GM18861 (cell line): ENCODE results near the gene TMEM135.
"Not testable (repeated sequence)": the region's sequence is repeated elsewhere in the genome, so short reads cannot be mapped to it uniquely, and the experiment has no call there.

ENCODE experiments used
- ATAC-seq: cut with Tn5 transposase; IDR thresholded peaks from one replicate; pipeline ENCODE4 v1.9.1; 2021; ENCODE audit not compliant: unreplicated experiment

Gene TMEM135

GRCh38 chr11:87139475-87139874 lies 101.7 kb downstream of the TMEM135 start:
- no peak for ATAC-seq

GRCh38 chr11:87141322-87141721 lies 103.6 kb downstream of the TMEM135 start:
- no peak for ATAC-seq

GRCh38 chr11:87141980-87142514 lies 104.3 kb downstream of the TMEM135 start:
- no peak for ATAC-seq

- no peak for ATAC-seq
These were observed 104.9 kb downstream of the TMEM135 start for GRCh38 chr11:87142594-87142993.

- ATAC-seq = no peak
These were observed 105.9 kb downstream of the TMEM135 start for GRCh38 chr11:87143641-87144040.

- ATAC-seq = no peak
These were observed 106.5 kb downstream of the TMEM135 start for GRCh38 chr11:87144252-87144651.

- ATAC-seq = no peak
These were observed 111.0 kb downstream of the TMEM135 start for GRCh38 chr11:87148749-87149148.

GRCh38 chr11:87149782-87150181 lies 112.0 kb downstream of the TMEM135 start:
- ATAC-seq = not testable (repeated sequence)

GRCh38 chr11:87150936-87151335 lies 113.2 kb downstream of the TMEM135 start:
- no peak for ATAC-seq

GRCh38 chr11:87154246-87154645 lies 116.5 kb downstream of the TMEM135 start:
- ATAC-seq = no peak

GRCh38 chr11:87156970-87157369 lies 119.2 kb downstream of the TMEM135 start:
- no peak for ATAC-seq

GRCh38 chr11:87169076-87169475 lies 131.3 kb downstream of the TMEM135 start:
- ATAC-seq = not testable (repeated sequence)

- ATAC-seq = no peak
These were observed 135.7 kb downstream of the TMEM135 start for GRCh38 chr11:87173185-87174039.

GRCh38 chr11:87174870-87175269 lies 137.1 kb downstream of the TMEM135 start:
- ATAC-seq = no peak

GRCh38 chr11:87176044-87176443 lies 138.3 kb downstream of the TMEM135 start:
- ATAC-seq = no peak

GRCh38 chr11:87179621-87180020 lies 141.9 kb downstream of the TMEM135 start:
- no peak for ATAC-seq

GRCh38 chr11:87180742-87181141 lies 143.0 kb downstream of the TMEM135 start:
- ATAC-seq = no peak

GRCh38 chr11:87181143-87181542 lies 143.4 kb downstream of the TMEM135 start:
- ATAC-seq = no peak

- ATAC-seq = no peak
These were observed 147.5 kb downstream of the TMEM135 start for GRCh38 chr11:87185228-87185627.

- no peak for ATAC-seq
These were observed 149.3 kb downstream of the TMEM135 start for GRCh38 chr11:87187076-87187475.

- ATAC-seq = no peak
These were observed 150.2 kb downstream of the TMEM135 start for GRCh38 chr11:87187930-87188329.

GRCh38 chr11:87188396-87188795 lies 150.7 kb downstream of the TMEM135 start:
- ATAC-seq = not testable (repeated sequence)

- not testable (repeated sequence) for ATAC-seq
These were observed 151.2 kb downstream of the TMEM135 start for GRCh38 chr11:87188921-87189320.
